Cardiac muscle cell (in vitro differentiated cells and primary cell): Measurements from ENCODE around the gene PINLYP. TPM values are rescaled to one million over a fixed set of nuclear protein-coding genes. Genes with fewer than 3 reads are reported as not detected.
A peak's percentile ranks its signal among the peaks of the same experiment; 100 is the strongest.

Source experiments
- DNase-seq, 2 donors: peaks; one replicate each; pipeline versions ENCODE4 v3.0.0 to v3.0.0-alpha.2; 2010 to 2017; ENCODE audit warnings: low read depth in 1 of 2, low spot score in 1 of 2
- H3K27ac ChIP-seq: fragments of 200-600 bp; sonication (generic); 2 replicates; pipeline ENCODE4 v1.5.1; 2016
- H3K27me3 ChIP-seq: fragments of 200-600 bp; sonication (generic); 2 replicates; pipeline ENCODE4 v1.6.0; 2016; ENCODE audit warnings: control low read depth
- H3K36me3 ChIP-seq: fragments of 200-600 bp; sonication (generic); 2 replicates; pipeline ENCODE4 v1.5.1; 2016; ENCODE audit warnings: control low read depth
- H3K4me1 ChIP-seq: fragments of 200-600 bp; sonication (generic); 2 replicates; pipeline ENCODE4 v1.8.1; 2017; ENCODE audit warnings: low read depth, mild to moderate bottlenecking, mixed run types
- H3K4me3 ChIP-seq: fragments of 200-600 bp; sonication (generic); 2 replicates; pipeline ENCODE4 v1.5.1; 2016; ENCODE audit warnings: mild to moderate bottlenecking
- H3K9me3 ChIP-seq: fragments of 200-600 bp; sonication (generic); 2 replicates; pipeline ENCODE4 v1.5.1; 2017; ENCODE audit warnings: low read depth, mild to moderate bottlenecking, control low read depth
- polyA plus RNA-seq: library from polyadenylated mRNA; unstranded; fragments of >200 nt; fragmentation: Nextera tagmentation; extraction: Ambion mirVana; gene quantifications from 2 replicates; pipeline ENCODE4 v1.2.1, GENCODE V29; 2016
- total RNA-seq: library from RNA; depleted of rRNA; stranded (reverse); fragments of >200 nt; gene quantifications from 2 replicates; pipeline ENCODE4 v1.2.3, GENCODE V29; 2016
- TF ChIP-seq, protein P1 (sequence below): IDR thresholded peaks from 2 replicates; pipeline ENCODE4 v1.5.1; 2012; ENCODE audit warnings: low read depth, mild to moderate bottlenecking, low read length

Gene PINLYP
- total and polyA plus RNA-seq, 2 experiments from 2014 or later, result 8.7 to 12.1 TPM

DNA sequence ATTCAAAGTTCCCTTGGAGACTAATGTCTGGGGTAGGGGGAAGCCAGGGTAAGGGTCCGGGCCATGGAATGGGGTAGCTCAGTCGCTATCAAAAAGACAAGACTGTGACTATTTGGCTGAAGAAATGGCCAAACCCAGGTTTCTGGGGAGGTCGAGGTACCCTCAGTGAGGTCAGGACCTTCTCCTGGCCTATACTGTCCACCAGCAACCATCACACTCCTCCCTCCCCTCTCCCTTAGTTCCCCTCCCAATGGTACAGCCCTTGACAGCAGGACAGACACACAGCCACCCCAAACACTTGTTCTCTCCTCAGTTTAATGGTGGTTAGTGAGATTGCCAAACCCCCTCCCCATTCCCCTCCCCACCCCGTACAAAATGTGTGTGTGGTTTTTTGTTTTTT is 46.5 kb downstream of the PINLYP start:
- TF ChIP-seq, protein P1, sequence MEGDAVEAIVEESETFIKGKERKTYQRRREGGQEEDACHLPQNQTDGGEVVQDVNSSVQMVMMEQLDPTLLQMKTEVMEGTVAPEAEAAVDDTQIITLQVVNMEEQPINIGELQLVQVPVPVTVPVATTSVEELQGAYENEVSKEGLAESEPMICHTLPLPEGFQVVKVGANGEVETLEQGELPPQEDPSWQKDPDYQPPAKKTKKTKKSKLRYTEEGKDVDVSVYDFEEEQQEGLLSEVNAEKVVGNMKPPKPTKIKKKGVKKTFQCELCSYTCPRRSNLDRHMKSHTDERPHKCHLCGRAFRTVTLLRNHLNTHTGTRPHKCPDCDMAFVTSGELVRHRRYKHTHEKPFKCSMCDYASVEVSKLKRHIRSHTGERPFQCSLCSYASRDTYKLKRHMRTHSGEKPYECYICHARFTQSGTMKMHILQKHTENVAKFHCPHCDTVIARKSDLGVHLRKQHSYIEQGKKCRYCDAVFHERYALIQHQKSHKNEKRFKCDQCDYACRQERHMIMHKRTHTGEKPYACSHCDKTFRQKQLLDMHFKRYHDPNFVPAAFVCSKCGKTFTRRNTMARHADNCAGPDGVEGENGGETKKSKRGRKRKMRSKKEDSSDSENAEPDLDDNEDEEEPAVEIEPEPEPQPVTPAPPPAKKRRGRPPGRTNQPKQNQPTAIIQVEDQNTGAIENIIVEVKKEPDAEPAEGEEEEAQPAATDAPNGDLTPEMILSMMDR, result no peak
- Histone ChIP-seq H3K27me3 (no peaks in the 10 kb centered on the region), H3K4me3 (no peak overlapping the region), H3K27ac (no peak overlapping the region), H3K9me3 (no peaks in the 10 kb centered on the region), H3K4me1 (peaks cover 4% of the 10 kb centered on the region), H3K36me3 (peaks cover 3% of the 10 kb centered on the region)
- no peak for DNase-seq

DNA sequence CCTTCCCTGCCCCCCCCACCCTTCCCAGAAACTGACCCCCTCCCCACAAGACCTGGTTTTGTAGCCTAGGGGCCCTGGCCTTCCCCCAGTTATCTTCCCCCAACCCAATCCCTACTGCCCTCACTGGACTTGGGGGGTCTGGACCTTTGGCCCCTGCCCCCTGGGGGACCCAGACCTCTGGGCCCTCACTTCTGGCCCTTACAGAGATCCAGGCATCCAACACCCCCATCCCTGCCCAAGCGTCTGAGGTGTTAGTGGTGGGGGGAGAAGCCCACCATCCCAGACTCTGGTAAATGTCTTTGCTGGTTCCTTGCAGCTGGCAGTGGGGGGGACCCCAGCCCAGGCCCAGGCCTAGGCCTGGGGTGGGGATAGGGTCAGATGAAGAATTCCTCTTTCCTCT is 47.4 kb downstream of the PINLYP start:
- TF ChIP-seq, protein P1, result no peak
- no peak overlapping the region for H3K27ac ChIP-seq
- peaks cover 3% of the 10 kb centered on the region for H3K36me3 ChIP-seq
- H3K9me3 ChIP-seq, result no peaks in the 10 kb centered on the region
- no peak for DNase-seq
- peaks cover 4% of the 10 kb centered on the region for H3K4me1 ChIP-seq
- no peak overlapping the region for H3K4me3 ChIP-seq
- no peaks in the 10 kb centered on the region for H3K27me3 ChIP-seq

DNA sequence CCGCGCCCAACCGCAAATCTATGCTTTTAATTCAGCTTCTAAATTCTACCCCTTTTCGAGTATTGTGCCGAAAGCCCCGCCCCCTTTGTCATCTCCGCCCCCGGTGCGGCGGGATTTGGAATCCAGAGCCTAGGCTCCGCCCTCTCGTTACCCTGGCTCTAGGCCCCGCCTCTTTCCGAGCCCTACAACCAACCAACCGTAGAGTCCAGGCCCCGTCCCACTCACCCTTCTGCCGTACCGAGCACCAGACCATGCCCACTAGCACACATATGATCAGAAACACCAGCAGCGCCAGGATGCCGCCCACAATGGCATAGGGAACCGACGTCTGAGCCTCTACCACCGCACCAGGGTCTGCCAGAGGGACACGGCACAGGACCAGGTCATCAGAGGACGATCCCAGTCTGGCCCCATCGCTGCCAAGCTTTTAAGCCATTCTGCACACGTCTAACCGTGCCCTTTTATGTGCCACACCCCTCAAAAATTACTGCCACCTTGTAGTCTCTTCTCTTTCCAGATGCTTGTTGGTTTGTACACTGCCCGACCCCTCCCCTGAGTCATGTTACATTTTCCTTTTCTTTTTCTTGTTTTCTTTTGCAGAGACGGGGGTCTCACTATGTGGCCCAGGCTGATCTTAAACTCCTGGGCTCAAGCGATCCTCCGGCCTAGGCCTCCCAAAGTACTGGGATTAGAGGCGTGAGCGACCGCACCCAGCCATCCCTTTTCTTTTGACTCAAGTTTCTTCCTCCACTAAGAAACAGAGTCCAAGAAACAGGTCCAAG is 48.5 kb downstream of the PINLYP start:
- H3K36me3 ChIP-seq, result peaks cover 3% of the 10 kb centered on the region
- H3K4me1 ChIP-seq, result peaks cover 4% of the 10 kb centered on the region
- H3K27ac ChIP-seq, result no peak overlapping the region
- no peaks in the 10 kb centered on the region for H3K27me3 ChIP-seq
- H3K9me3 ChIP-seq, result no peaks in the 10 kb centered on the region
- DNase-seq, result no peak
- H3K4me3 ChIP-seq, result no peak overlapping the region
- TF ChIP-seq, protein P1, result no peak

DNA sequence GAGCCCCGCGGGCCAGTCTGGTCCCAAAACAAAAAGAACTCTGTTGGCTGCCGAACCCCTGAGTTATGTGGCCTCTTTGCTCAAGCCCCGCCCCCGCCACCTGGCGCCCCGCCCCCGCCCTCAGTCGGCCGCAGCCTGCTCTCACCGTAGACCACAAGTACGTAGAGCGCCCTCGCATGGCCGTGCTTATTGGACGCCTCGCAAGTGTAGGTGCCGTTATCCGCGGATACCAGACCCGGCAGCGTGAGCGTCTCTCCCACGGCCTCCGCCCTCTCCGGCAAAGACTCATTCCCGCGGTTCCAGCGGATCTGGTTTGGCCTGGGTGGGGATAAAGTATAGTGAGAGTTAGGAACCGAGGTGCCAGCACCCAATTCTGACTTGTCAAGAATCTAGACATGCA is 49.3 kb downstream of the PINLYP start:
- Histone ChIP-seq H3K36me3 (peaks cover 3% of the 10 kb centered on the region), H3K27me3 (no peaks in the 10 kb centered on the region), H3K4me3 (no peak overlapping the region), H3K27ac (no peak overlapping the region), H3K9me3 (no peaks in the 10 kb centered on the region), H3K4me1 (peaks cover 4% of the 10 kb centered on the region)
- TF ChIP-seq, protein P1, result peak; percentile 25
- DNase-seq, result peak; percentile 57 to 62

DNA sequence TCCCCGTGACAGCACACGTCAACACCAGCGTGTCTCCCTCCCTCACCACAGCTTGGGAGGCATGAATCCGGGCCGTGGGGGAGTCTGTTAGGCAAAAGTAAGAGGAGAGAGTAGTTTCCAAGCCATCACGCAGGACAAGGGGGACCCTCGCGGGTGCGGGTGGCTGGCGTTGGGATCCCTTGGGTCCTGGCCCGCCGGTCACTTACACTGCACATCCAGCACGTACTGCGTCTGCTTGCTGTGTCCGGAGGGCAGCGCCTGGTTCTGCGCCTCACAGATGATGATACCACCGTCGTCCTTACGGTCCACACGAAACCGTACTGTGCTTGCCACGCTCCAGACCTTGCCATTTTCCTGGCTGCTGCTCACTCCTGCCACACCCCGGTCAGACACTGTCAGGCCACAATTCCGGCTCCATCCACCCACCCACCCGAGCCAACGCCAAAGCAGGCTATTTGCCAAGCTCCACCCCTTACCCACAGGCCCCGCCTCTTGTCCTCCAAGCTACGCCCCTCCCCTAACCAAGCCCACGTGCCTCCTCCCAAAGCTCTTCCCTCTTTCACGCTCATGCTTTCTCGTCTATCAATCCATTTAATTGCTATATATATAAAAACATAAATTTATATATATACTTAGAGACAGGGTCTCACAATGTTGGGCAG is 50.4 kb downstream of the PINLYP start:
- TF ChIP-seq, protein P1, result peak; percentile 6
- Histone ChIP-seq H3K27ac (no peak overlapping the region), H3K27me3 (no peaks in the 10 kb centered on the region), H3K4me1 (no peaks in the 10 kb centered on the region), H3K9me3 (no peaks in the 10 kb centered on the region), H3K4me3 (no peak overlapping the region), H3K36me3 (peaks cover 3% of the 10 kb centered on the region)
- DNase-seq, result peak; percentile 13 to 43
